GM12891 (cell line): ENCODE results near the gene HOXC5.

Experiments used
- POLR2A ChIP-seq: IDR thresholded peaks from 2 replicates; pipeline ENCODE4 v1.6.1; 2011; ENCODE audit warnings: low read depth, low read length, control low read depth
- POLR2AphosphoS5 ChIP-seq: IDR thresholded peaks from 2 replicates; pipeline ENCODE4 v1.6.1; 2011; ENCODE audit warnings: low read depth, low read length, control low read depth
- POU2F2 ChIP-seq: IDR thresholded peaks from 2 replicates; pipeline ENCODE4 v1.6.1; 2011; ENCODE audit warnings: low read depth, mild to moderate bottlenecking, control low read depth, low read length, moderate library complexity
- SPI1 ChIP-seq: IDR thresholded peaks from 2 replicates; pipeline ENCODE4 v1.6.1; 2011; ENCODE audit warnings: low read depth, low read length, control low read depth
- TAF1 ChIP-seq: IDR thresholded peaks from 2 replicates; pipeline ENCODE4 v1.6.1; 2011; ENCODE audit warnings: low read depth, low read length, control low read depth

- TF ChIP-seq POLR2AphosphoS5, result no peak
- no peak for TF ChIP-seq POU2F2
- TF ChIP-seq POLR2A, result no peak
- TF ChIP-seq SPI1, result no peak
- TF ChIP-seq TAF1, result no peak
Measured at GRCh38 chr12:54075974-54076373, 43.1 kb downstream of the HOXC5 start.
